Astrocyte (in vitro differentiated cells and primary cell): Measurements from ENCODE around the gene ZEB2. TPM values are rescaled to one million over a fixed set of nuclear protein-coding genes. Genes with fewer than 3 reads are reported as not detected.

Experiments
- DNase-seq: peaks from one replicate; pipeline ENCODE4 v3.0.0-alpha.2; 2010; ENCODE audit warnings: low read depth
- FAIRE-seq: peaks from 2 replicates; lab custom pipeline; 2011; peaks lifted over from hg19 to GRCh38; lab: Jason Lieb, UNC
- H2AFZ ChIP-seq: 2 replicates; pipeline ENCODE4 v1.6.0; 2012; ENCODE audit warnings: low read depth, low read length, inconsistent platforms
- H3K27ac ChIP-seq: 2 replicates; pipeline ENCODE4 v1.5.1; 2011; ENCODE audit warnings: low read depth, low read length, inconsistent platforms
- H3K27me3 ChIP-seq: 2 replicates; pipeline ENCODE4 v1.6.0; 2011; ENCODE audit warnings: low read length, inconsistent platforms; ENCODE audit not compliant: insufficient read depth
- H3K36me3 ChIP-seq: 2 replicates; pipeline ENCODE4 v1.5.1; 2011; ENCODE audit warnings: low read length, inconsistent platforms; ENCODE audit not compliant: insufficient read depth
- H3K4me1 ChIP-seq: 2 replicates; pipeline ENCODE4 v1.5.1; 2011; ENCODE audit warnings: low read length, inconsistent platforms; ENCODE audit not compliant: insufficient read depth
- H3K4me2 ChIP-seq: 2 replicates; pipeline ENCODE4 v1.6.0; 2012; ENCODE audit warnings: low read length, inconsistent platforms
- H3K4me3 ChIP-seq: 2 replicates; pipeline ENCODE4 v1.5.1; 2011; ENCODE audit warnings: low read depth, mild to moderate bottlenecking, low read length, inconsistent platforms; ENCODE audit not compliant: insufficient read depth
- H3K79me2 ChIP-seq: 2 replicates; pipeline ENCODE4 v1.6.0; 2012; ENCODE audit warnings: mild to moderate bottlenecking, low read length, inconsistent platforms; ENCODE audit not compliant: insufficient read depth
- H3K9ac ChIP-seq: 2 replicates; pipeline ENCODE4 v1.6.0; 2012; ENCODE audit warnings: mild to moderate bottlenecking, low read length, inconsistent platforms
- H3K9me3 ChIP-seq: 2 replicates; pipeline ENCODE4 v1.5.1; 2012; ENCODE audit warnings: low read depth, mild to moderate bottlenecking, low read length, inconsistent platforms; ENCODE audit not compliant: insufficient read depth
- H4K20me1 ChIP-seq: 2 replicates; pipeline ENCODE4 v1.6.0; 2012; ENCODE audit warnings: low read length, inconsistent platforms; ENCODE audit not compliant: insufficient read depth
- H3K27ac Mint-ChIP-seq: one replicate; pipeline ENCODE4 v1.8.0; 2021; ENCODE audit warnings: mild to moderate bottlenecking, mixed read lengths; ENCODE audit not compliant: unreplicated experiment
- H3K27me3 Mint-ChIP-seq: one replicate; pipeline ENCODE4 v1.8.0; 2021; ENCODE audit warnings: low read depth, mixed read lengths; ENCODE audit not compliant: unreplicated experiment
- H3K36me3 Mint-ChIP-seq: one replicate; pipeline ENCODE4 v1.8.0; 2021; ENCODE audit warnings: low read depth, mixed read lengths; ENCODE audit not compliant: unreplicated experiment
- H3K4me1 Mint-ChIP-seq: one replicate; pipeline ENCODE4 v1.8.0; 2021; ENCODE audit warnings: low read depth, mixed read lengths; ENCODE audit not compliant: unreplicated experiment
- H3K4me3 Mint-ChIP-seq: one replicate; pipeline ENCODE4 v1.8.0; 2021; ENCODE audit warnings: mild to moderate bottlenecking, moderate library complexity, mixed read lengths; ENCODE audit not compliant: unreplicated experiment
- H3K9me3 Mint-ChIP-seq: one replicate; pipeline ENCODE4 v1.8.0; 2021; ENCODE audit warnings: mild to moderate bottlenecking, mixed read lengths; ENCODE audit not compliant: unreplicated experiment
- CTCF ChIP-seq: IDR thresholded peaks from 2 replicates; pipeline ENCODE4 v1.5.1; 2011; ENCODE audit warnings: low read depth, mild to moderate bottlenecking, inconsistent platforms, low read length, moderate library complexity; ENCODE audit not compliant: insufficient read depth
- EZH2 ChIP-seq: IDR thresholded peaks from 2 replicates; pipeline ENCODE4 v1.6.1; 2012; ENCODE audit warnings: mild to moderate bottlenecking, low read length, inconsistent platforms; ENCODE audit not compliant: insufficient read depth
- total RNA-seq: library from RNA; stranded (reverse); gene quantifications from 2 replicates; pipeline ENCODE4 v1.2.1, GENCODE V29; 2021

Gene ZEB2
- total RNA-seq, 1 donor from 2014 or later: 84.9 TPM

- Histone ChIP-seq H2AFZ (peak overlapping the region; percentile 60), H3K9me3 (no peaks in the 10 kb centered on the region), H3K36me3 (no peaks in the 10 kb centered on the region), H3K4me3 (no peak overlapping the region), H3K79me2 (no peaks in the 10 kb centered on the region), H3K27ac (peak overlapping the region; percentile 44), H3K4me2 (peak overlapping the region; percentile 44), H3K9ac (peak overlapping the region; percentile 4), H3K4me1 (peaks cover 14% of the 10 kb centered on the region), H4K20me1 (no peaks in the 10 kb centered on the region), H3K27me3 (no peaks in the 10 kb centered on the region)
- peak; percentile 5 for FAIRE-seq
- Mint-ChIP-seq H3K36me3 (no peaks in the 10 kb centered on the region), H3K9me3 (no peaks in the 10 kb centered on the region), H3K4me3 (no peak overlapping the region), H3K4me1 (peaks cover 44% of the 10 kb centered on the region), H3K27ac (peak overlapping the region; percentile 99), H3K27me3 (no peaks in the 10 kb centered on the region)
- TF ChIP-seq CTCF (no peak), EZH2 (no peak)
- no peak for DNase-seq
These were observed 170.2 kb downstream of the ZEB2 start for GRCh38 chr2:144349674-144350073.

DNA sequence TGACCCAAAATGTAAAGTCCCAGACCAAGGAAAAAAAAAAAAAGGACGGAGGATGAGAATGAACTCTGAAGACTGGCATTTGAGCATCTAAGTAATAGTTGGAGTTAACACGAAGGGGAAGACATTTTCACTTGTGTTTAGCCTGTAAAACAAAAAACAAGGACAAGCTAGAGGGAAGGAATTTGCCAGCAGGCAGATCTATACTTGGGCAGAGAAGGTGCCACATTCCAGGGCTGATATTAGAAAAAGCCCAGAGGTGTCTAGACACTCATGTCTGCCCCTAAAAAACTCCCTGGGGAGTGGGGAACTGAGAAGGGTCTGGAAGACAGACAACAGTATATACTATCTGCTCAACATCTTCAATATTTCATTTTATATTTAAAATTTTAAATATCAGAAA is 171.1 kb downstream of the ZEB2 start:
- Histone ChIP-seq H3K9ac (no peak overlapping the region), H3K36me3 (no peaks in the 10 kb centered on the region), H3K4me1 (peaks cover 14% of the 10 kb centered on the region), H3K9me3 (no peaks in the 10 kb centered on the region), H3K4me2 (no peak overlapping the region), H3K27me3 (no peaks in the 10 kb centered on the region), H3K27ac (no peak overlapping the region), H3K4me3 (no peak overlapping the region), H3K79me2 (no peaks in the 10 kb centered on the region), H4K20me1 (no peaks in the 10 kb centered on the region), H2AFZ (no peak overlapping the region)
- H3K4me3 Mint-ChIP-seq: no peak overlapping the region
- no peaks in the 10 kb centered on the region for H3K9me3 Mint-ChIP-seq
- FAIRE-seq: no peak
- H3K27ac Mint-ChIP-seq: peak overlapping the region; percentile 79
- peaks cover 44% of the 10 kb centered on the region for H3K4me1 Mint-ChIP-seq
- TF ChIP-seq CTCF (no peak), EZH2 (no peak)
- DNase-seq: no peak
- no peaks in the 10 kb centered on the region for H3K27me3 Mint-ChIP-seq
- no peaks in the 10 kb centered on the region for H3K36me3 Mint-ChIP-seq

- Histone ChIP-seq H3K79me2 (no peaks in the 10 kb centered on the region), H2AFZ (no peak overlapping the region), H3K4me2 (no peak overlapping the region), H3K4me3 (no peak overlapping the region), H3K27ac (no peak overlapping the region), H3K4me1 (peaks cover 14% of the 10 kb centered on the region), H4K20me1 (no peaks in the 10 kb centered on the region), H3K9ac (no peak overlapping the region), H3K27me3 (no peaks in the 10 kb centered on the region), H3K9me3 (no peaks in the 10 kb centered on the region), H3K36me3 (no peaks in the 10 kb centered on the region)
- Mint-ChIP-seq H3K27me3 (no peaks in the 10 kb centered on the region), H3K4me3 (no peak overlapping the region), H3K4me1 (peaks cover 25% of the 10 kb centered on the region), H3K9me3 (no peaks in the 10 kb centered on the region), H3K36me3 (no peaks in the 10 kb centered on the region), H3K27ac (no peak overlapping the region)
- DNase-seq (no peak), FAIRE-seq (no peak)
- TF ChIP-seq EZH2: no peak
- TF ChIP-seq CTCF: no peak
These were observed 173.7 kb downstream of the ZEB2 start for GRCh38 chr2:144346229-144346628.
